Activated naive CD4-positive, alpha-beta T cell treated with Interleukin-2 at 50 U/mL for 16 hours (primary cell): Measurements from ENCODE around the gene PATL2.

ENCODE experiments used
- DNase-seq: peaks from one replicate; pipeline ENCODE4 v3.0.0-alpha.2; 2020

The PATL2 gene

DNA sequence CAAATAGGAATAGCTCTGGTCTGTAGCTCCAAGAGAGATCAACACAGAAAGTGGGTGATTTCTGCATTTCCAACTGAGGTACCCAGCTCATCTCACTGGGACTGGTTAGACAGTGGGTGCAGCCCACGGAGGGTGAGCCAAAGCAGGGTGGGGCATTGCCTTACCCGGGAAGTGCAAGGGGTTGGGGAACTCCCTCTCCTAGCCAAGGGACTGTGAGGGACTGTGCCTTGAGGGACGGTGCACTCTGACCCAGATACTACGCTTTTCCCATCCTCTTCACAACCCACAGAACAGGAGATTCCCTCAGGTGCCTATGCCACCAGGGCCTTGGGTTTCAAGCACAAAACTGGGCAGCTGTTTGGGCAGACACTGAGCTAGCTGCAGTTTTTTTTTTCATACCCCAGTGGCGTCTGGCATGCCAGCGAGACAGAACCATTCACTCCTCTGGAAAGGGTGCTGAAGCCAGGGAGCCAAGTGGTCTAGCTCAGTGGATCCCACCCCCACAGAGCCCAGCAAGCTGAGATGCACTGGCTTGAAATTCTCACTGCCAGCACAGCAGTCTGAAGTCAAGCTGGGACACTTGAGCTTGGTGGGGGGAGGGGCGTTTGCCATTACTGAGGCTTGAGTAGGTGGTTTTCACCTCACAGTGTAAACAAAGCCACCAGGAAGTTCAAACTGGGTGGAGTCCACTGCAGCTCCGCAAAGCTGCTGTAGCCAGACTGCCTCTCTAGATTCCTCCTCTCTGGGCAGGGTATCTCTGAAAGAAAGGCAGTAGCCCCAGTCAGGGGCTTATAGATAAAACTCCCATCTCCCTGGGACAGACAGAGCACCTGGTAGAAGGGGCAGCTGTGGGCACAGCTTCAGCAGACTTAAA is 28.1 kb downstream of the PATL2 start:
- peak; percentile 74 for DNase-seq

GRCh38 chr15:44682211-44682610 is 28.9 kb downstream of the PATL2 start:
- no peak for DNase-seq

- DNase-seq, result peak; percentile 47
Measured at GRCh38 chr15:44676676-44677075, 34.4 kb downstream of the PATL2 start.

- DNase-seq, result no peak
Measured at GRCh38 chr15:44675911-44676310, 35.2 kb downstream of the PATL2 start.

DNA sequence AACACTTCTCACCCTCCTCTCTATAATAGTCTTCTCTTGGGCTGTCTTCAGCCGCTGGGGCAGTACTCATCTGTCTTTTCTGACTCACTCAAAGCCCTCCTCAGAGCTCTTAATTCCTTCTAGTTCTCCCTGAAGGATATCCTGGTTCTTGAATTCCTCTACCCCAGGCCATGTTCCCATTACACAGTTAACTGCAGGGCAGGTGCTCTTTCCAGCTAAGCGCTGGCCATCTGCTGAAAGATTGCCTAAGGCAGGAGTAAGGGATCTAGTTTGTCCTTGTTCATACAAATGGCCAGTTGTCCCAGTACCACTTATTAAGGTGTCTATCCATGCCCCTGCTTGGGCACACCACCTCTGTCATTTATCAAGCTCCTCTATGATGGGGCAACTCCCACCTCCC is 37.5 kb downstream of the PATL2 start:
- DNase-seq, result no peak

- no peak for DNase-seq
Measured at GRCh38 chr15:44670087-44670950, 40.8 kb downstream of the PATL2 start.

- no peak for DNase-seq
Measured at GRCh38 chr15:44668921-44669320, 42.2 kb downstream of the PATL2 start.

GRCh38 chr15:44667039-44667360 is 44.1 kb downstream of the PATL2 start:
- no peak for DNase-seq

- no peak for DNase-seq
Measured at GRCh38 chr15:44666210-44667038, 44.7 kb downstream of the PATL2 start.

- DNase-seq, result peak; percentile 97
Measured at GRCh38 chr15:44663410-44664308, 47.5 kb downstream of the PATL2 start, which contains the start of gene SPG11. SPG11 (minus strand) TSS chr15:44663662; CDS start chr15:44663647, 15 bp downstream.

GRCh38 chr15:44662478-44663409 is 48.4 kb downstream of the PATL2 start:
- peak; percentile 84 for DNase-seq

- no peak for DNase-seq
Measured at GRCh38 chr15:44661576-44661975, 49.5 kb downstream of the PATL2 start.

- no peak for DNase-seq
Measured at GRCh38 chr15:44659056-44659455, 52.1 kb downstream of the PATL2 start.

DNA sequence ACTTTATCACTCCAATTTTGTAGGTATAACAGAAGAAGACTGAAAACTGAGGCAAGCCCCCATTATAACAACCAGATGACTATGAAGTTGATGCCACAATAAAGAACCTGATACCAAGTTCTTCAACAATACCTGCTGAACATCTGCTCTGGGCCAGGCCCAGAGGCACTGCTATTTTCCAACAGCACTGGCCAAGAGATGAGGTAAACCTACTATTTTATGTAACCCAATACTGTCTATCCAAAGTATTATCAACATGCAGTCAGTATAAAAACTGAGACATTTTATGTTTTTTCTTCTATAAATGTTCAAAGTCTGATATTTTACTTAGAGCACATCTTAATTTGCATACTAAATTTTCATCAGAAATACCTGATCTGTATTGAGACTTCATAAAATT is 53.7 kb downstream of the PATL2 start:
- no peak for DNase-seq

DNA sequence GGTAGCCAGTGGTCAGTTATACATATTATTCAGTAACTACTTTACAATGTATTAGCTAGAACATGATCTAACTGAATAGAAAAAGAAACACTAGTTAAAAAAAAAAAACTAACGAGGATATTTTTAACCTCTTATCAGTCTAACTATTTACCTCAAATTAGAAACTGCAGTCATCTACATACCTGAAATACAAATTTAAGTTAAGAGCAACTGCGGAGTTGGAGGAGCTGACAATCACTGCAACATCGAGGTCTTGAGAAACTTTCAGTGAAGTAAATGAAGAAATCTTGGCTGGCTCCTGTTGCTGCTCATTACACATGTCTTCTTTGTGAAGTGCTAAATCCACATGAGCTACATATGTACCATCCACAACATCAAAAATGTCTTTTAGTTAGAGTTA is 54.2 kb downstream of the PATL2 start:
- no peak for DNase-seq

- DNase-seq, result no peak
Measured at GRCh38 chr15:44656298-44656697, 54.8 kb downstream of the PATL2 start.

- no peak for DNase-seq
Measured at GRCh38 chr15:44654858-44655257, 56.3 kb downstream of the PATL2 start.

- DNase-seq, result no peak
Measured at GRCh38 chr15:44647637-44648036, 63.5 kb downstream of the PATL2 start.

DNA sequence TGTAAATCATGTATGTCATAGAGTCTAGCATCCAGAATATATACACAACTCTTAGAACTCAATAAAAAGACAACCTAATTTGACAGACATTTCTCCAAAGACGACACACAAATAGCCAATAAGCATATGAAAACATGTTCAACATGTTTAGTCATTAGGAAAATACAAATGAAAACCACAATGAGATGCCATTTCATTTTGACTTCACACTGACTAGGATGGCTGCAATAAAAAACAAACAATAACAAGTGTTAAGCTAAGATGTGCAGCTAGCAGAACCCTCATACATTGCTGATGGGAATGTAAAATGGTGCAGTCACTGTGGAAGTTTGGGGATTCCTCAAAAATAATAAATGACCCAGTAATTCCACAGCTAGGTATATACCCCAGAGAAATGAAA is 64.1 kb downstream of the PATL2 start:
- no peak for DNase-seq

GRCh38 chr15:44646460-44646859 is 64.7 kb downstream of the PATL2 start:
- no peak for DNase-seq

DNA sequence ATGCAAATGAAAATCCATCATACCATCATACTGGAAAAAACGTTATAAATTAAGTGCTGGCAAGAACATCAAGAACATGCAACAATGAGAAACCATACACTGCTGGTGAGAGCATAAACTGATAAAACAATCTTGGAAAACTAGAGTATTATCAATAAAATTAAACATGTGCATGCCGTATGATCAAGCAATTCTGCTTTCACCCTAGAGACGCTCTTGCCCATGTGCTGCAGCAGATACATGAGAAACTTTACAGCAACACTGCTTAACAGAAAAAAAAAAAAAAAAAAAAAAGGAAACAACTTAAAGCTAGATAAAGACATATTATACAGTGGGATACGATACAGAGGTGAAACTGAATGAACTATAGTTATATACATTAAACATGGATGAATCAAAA is 69.5 kb downstream of the PATL2 start:
- DNase-seq, result no peak
